Endothelial cell of umbilical vein (primary cell): ENCODE results near the gene LPP.

Experiments
- FOS ChIP-seq: IDR thresholded peaks from 2 replicates; pipeline ENCODE4 v1.6.1; 2011; ENCODE audit warnings: mild to moderate bottlenecking, low read length, moderate library complexity, borderline replicate concordance; ENCODE audit not compliant: insufficient read depth
- POLR2A ChIP-seq: IDR thresholded peaks from 2 replicates; pipeline ENCODE4 v1.6.1; 2012; ENCODE audit warnings: low read depth, mild to moderate bottlenecking, control low read depth, low read length
- POLR2AphosphoS5 ChIP-seq: IDR thresholded peaks from 2 replicates; pipeline ENCODE4 v1.6.1; 2012; ENCODE audit warnings: low read depth, mild to moderate bottlenecking, control low read depth, low read length, moderate library complexity; ENCODE audit not compliant: insufficient read depth
- TF ChIP-seq, protein P1 (sequence below), 2 donors: IDR thresholded peaks; 1 replicate in 1 of 2; 2 replicates in 1 of 2; pipeline ENCODE4 v1.5.1; 2011; ENCODE audit warnings: low read length in 2 of 2, mild to moderate bottlenecking in 2 of 2, moderate library complexity in 2 of 2, control low read depth in 1 of 2, inconsistent platforms in 1 of 2, low read depth in 1 of 2; ENCODE audit not compliant: insufficient read depth in 1 of 2; ENCODE audit errors: extremely low read depth in 1 of 2
- TF ChIP-seq, protein P2 (sequence below): IDR thresholded peaks from 2 replicates; pipeline ENCODE4 v1.6.1; 2011; ENCODE audit not compliant: insufficient read depth, insufficient read length

DNA sequence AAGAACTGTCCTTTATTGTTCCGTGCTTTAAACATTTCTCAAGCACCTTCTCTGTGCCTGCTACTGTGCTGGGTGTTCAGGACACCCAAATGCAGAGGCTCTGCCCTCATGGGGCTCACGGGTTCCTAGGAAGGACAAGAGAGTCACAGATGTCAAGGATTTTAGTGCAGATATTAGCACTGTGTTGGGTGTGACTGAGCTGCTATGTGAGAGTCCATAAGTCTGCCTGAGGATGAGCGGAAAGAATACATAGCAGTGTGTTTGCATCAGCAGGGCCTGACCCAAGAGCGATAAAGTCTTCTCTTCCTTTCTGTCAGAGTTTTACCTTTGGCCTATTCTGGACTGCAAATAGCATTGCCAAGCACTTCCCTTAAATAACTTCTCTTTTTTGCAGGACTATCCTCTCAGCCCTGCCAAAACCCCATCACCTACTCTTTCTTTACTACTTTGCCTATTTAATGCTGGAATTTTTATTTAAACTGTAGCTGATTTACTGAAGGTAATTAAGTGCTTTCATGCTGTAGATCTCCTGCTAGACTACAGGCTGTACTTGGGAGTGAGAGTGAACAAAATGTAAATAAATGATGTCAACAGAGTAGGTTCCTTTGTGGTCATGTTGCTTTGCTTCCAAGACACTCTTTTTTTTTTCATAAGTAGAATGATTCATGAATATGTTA is 558.4 kb downstream of the LPP start:
- TF ChIP-seq, protein P1, sequence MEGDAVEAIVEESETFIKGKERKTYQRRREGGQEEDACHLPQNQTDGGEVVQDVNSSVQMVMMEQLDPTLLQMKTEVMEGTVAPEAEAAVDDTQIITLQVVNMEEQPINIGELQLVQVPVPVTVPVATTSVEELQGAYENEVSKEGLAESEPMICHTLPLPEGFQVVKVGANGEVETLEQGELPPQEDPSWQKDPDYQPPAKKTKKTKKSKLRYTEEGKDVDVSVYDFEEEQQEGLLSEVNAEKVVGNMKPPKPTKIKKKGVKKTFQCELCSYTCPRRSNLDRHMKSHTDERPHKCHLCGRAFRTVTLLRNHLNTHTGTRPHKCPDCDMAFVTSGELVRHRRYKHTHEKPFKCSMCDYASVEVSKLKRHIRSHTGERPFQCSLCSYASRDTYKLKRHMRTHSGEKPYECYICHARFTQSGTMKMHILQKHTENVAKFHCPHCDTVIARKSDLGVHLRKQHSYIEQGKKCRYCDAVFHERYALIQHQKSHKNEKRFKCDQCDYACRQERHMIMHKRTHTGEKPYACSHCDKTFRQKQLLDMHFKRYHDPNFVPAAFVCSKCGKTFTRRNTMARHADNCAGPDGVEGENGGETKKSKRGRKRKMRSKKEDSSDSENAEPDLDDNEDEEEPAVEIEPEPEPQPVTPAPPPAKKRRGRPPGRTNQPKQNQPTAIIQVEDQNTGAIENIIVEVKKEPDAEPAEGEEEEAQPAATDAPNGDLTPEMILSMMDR (IDR thresholded peaks at IDR 0.05; ENCODE audit: extremely low read depth in 1 of 2, insufficient read depth in 1 of 2, low read depth in 1 of 2, low read length in 2 of 2) = no peak
- no peak for TF ChIP-seq POLR2AphosphoS5
- TF ChIP-seq, protein P2, sequence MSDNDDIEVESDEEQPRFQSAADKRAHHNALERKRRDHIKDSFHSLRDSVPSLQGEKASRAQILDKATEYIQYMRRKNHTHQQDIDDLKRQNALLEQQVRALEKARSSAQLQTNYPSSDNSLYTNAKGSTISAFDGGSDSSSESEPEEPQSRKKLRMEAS = no peak
- TF ChIP-seq POLR2A = no peak
- peak; percentile 27 for TF ChIP-seq FOS
